SK-N-MC (cell line): ENCODE results near the gene ESPL1.

ENCODE experiments used
- EZH2 ChIP-seq: fragments of 200-600 bp; sonication (generic); IDR thresholded peaks from one replicate; pipeline ENCODE4 v1.6.1; 2017; ENCODE audit warnings: antibody characterized with exemption
- POLR2AphosphoS5 ChIP-seq: IDR thresholded peaks from 2 replicates; pipeline ENCODE4 v1.6.1; 2012; ENCODE audit warnings: mild to moderate bottlenecking, low read depth, low read length, borderline replicate concordance

DNA sequence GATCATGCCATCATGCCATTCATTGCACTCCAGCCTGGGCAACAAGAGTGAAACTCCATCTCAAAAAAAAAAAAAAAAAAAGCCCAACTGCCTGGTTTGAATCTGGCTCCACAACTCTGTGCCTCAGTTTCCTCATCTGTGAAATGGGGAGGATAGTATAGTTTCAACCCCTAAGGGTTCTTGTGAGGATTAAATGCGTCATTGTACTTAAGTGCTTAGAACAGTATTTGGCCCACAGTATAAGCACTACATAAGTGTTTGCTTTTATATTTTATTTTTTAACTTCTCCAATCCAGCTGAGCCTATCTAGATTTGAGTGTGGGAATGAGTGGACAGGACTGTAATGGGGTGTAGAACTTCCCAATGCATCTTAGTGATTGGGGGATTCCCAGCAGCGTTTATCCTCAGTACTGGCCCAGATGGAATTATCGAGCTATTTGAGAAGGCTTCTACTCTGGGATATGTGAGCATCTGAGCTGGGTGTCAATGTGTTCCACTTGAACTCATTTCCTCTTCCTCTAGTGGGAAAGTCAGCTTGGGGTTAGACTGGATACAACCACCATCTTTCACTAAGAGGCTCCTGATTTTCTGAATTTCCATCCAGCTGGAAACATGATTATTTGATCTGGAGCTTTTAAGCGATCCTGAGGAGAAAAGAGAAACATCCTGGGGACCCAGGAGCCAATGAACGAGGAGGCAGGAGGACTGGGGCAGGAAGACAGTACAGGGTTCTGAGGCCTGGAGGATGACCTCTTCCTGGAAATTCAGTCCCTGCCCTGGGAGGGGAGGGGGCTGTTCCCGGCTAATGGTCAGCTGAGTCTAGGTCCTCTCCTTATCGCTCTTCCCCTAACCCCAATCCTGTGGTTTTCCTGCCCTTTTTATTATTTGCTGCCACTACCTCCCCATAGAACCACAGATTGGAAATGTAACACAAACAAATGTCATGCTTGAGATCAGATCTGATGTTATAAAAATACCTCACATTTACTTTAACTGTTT is 9.3 kb upstream of the ESPL1 start:
- TF ChIP-seq EZH2 (no peak), POLR2AphosphoS5 (no peak)
